Fibroblast of skin of scalp (primary cell): ENCODE data around the gene RNF166. TPM values are rescaled to one million over a fixed set of nuclear protein-coding genes. Genes with fewer than 3 reads are reported as not detected.

Experiments
- DNase-seq: peaks from one replicate; pipeline ENCODE4 v3.0.0-alpha.2; 2013
- polyA plus RNA-seq, 2 experiments: library from polyadenylated mRNA; unstranded; fragments of 120-200 nt; gene quantifications; one replicate each; pipeline ENCODE4 v1.2.1, GENCODE V29; 2013; ENCODE audit not compliant: insufficient read length in 2 of 2

Gene RNF166, protein sequence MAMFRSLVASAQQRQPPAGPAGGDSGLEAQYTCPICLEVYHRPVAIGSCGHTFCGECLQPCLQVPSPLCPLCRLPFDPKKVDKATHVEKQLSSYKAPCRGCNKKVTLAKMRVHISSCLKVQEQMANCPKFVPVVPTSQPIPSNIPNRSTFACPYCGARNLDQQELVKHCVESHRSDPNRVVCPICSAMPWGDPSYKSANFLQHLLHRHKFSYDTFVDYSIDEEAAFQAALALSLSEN
- 15.0 TPM for polyA plus RNA-seq (2013, experiment 1 of 2; ENCODE audit: insufficient read length)
- polyA plus RNA-seq (2013, experiment 2 of 2; ENCODE audit: insufficient read length) = 15.1 TPM

DNA sequence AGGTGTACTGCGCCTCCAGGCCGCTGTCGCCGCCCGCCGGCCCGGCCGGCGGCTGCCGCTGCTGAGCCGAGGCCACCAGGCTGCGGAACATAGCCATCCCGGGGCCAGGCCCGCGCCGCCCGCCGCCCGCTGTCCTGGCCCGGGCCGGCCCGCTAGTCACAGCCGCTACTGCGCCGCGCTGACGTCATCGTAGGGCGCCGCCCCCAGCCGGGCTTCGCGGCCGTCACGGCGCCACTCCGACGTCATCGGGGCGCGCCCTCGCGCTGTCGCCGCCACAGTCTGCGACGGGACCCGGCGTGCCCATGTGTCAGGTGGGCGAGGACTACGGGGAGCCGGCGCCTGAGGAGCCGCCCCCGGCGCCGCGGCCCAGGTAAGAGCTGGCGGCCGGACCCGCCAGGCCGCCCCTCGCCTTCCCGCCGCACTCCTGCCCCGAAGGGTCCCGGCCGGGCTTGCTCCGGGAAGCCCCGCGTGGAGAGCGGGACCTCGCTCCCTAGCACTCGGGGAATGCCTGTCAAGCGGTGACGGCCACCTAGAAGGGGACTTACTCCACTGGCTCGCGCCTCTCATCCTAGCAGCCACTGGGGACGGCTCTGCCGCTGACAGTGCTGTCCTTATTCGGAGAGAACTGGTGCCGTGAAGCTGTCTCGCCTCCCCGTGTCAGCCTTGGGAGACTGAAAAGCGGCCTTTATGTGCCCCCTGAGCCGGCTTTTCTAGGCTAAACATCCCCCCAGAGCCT, at the start of gene RNF166, which contains the start of gene CTU2:
RNF166 (minus strand) TSS at position 180 of the 736 bp plus-strand sequence; CDS start at position 97, 83 bp downstream.
CTU2 (plus strand) TSS at position 275 of the 736 bp plus-strand sequence; CDS start at position 303, 28 bp downstream.
- DNase-seq = peak; percentile 89

DNA sequence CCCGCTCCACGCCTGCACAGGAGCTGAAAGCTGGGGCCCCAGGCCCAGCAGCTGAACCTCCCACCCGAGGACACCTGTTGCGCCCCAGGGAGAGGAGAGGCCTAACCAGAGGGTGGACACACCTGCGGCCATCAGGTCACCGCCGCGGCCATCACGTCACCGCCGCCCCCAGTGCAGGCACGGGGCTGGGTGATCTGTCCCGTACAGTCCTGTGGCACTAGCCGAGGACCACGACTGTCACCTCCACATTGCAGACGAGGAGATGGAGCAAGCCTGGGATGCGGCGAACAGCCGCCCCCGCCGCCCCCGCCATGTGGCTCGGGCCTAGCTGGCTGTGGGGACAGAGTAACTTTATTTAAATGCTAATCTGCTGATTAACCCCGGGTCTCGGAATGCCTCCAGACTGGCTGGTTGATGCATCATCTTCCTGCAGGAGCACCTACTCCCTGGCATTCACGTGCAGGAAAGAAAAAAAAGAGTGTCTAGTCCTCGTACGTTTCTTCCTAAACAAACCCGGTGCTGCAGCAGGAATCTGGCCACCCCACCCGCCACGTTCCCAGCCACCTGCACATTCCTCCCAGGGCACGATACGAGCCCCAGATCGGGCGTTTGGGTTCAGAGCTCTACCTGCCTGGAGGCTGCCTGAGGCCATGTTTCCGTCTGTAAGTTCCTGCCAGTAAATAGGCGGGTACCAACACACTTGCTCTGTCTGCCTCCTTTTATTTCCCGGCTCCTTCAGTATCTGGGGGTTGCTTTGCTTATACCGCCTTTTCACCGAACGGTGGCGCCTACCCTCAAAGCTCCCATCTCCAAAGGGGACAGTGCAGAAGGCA, 48.9 kb upstream of the RNF166 start:
- DNase-seq = no peak

DNA sequence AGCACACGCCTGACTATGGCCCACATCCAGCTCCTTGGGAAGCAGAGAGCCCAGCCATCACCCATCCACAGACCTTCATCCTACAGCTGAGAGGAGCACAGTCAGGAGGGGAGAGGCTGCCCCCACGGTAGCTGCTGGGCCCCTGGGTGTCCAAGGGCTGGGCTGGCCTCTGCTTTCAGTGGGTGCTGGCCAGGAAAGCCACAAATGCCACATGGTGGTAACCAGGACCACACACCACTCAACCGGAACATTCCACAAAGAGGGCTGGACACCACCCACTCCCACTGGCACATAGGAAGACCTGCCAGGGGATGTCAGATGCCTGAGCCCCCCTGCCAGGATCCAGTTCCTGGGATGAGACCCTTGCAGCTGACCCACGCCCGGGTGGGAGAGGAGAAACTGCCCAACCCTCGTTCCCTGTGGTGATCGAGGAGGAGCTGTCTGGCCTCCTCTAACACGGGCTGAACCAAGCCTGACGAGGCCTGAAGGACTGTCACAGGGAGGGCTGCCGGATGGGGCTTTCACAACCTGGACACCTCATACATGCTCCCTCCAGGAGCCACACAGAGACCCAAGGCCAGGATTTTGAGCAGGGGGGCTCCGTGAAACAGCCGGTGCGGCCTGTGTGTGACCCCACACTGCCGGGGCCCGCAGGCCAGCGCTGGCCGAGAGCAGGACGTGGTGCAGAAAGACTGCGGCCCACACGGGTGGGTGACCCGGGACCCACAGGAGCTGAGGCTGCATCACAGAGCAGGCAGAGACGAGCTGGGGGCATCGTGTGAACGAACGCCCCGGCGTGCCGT, 48.1 kb upstream of the RNF166 start:
- no peak for DNase-seq

DNA sequence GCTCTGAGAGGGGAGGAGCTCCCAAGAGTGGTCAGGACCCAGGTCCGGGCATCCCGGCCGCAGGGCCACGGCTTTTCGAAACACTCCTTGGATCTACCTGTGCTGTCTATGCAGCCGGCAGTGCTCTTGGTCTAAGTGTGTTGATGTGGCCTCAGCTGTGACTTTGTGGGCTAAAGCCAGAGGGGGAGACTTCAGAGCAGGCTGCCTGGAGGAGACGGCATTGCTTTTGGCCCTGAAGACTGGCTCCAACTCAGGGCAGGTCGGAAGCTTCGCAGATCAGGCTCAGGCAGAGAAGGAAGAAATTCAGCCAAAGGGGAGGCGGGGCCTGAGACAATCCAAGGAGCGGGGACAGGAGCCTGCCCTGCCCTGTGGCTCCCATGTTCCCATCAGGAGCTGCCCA, 47.4 kb upstream of the RNF166 start:
- DNase-seq = no peak

DNA sequence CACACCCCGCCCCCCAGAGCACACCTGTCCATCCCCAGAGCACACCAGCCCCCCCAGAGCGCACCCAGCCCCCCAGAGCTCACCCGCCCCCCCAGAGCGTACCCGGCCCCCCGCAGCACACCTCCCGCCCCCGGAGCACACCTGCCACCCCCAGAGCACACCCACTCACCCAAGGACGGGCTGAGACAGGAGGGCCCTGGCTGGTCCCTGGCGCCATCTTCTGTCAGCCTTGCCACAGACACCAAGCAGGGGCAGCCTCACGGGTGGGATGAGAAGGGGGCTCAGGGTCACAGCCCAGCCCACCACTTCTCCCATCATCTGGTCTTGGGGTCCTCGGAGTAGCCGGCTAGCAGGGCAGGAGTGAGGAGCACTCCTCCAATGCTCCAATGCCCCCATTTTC, 47.0 kb upstream of the RNF166 start:
- no peak for DNase-seq

DNA sequence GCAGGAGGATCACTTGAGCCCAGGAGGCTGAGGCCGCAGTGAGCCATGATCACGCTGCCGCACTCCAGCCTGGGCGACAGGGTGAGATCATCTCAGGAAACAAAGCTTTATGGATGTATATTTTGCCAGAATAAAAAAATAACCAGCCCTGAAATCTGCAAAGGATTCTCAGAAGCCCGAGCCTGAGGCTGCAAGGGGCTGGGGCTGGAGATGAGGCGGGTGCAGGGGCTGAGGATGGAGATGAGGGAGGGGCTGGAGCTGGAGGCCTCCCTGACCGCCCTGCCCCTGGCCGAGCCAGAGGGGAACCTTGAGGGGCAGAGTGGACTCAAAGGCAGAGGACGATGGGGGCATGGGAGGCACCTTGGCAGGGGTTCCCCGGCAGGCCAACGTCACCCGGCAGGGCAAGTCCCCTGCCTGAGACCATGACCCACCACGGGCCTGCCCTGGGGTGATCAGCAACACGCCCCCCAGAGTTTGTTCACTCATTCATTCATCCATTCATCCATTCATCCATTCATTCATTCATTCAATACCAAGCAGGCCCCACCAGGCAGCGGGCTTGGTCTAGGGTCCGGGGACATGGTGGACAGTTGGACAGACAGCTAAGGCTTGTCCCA, 46.3 kb upstream of the RNF166 start:
- DNase-seq = no peak

DNA sequence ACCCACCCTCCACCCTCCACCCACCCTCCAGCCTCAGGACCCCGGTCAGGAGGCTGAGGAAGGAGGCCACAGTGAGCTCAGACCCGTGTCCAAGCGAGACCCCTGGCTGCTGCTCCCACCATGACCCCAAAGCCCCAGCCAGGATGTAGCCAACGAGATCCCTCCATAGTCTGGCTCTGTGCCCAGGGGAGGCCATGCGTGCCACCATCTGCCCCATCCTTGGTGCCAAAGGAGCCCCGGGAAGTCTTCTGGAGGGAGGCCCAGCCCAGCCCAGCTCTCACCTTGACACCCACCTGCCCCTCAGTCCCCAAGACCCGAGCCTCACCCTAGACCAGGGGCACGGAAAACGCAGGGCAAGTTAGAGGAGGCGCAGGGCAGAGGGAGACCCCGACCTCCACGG, 44.6 kb upstream of the RNF166 start:
- DNase-seq = no peak

DNA sequence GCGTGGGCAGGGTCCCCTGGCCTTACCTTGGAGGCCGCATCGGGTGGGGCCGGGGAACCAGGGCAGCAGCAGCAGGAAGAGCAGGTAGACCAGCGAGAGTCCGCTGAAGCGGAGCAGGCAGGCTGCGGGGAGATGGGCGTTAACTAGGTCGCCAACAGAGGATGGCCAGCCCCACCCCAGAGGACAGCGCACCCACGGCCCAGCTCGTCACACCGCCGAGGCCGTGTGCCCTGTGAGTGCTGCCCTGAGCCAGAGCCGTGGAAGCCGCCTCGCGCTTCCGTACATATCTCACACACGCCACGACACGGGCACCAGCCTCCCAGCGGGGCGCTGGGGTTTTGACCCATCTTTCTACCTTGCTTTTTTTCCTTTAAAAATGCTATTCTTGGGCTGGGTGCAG, 43.1 kb upstream of the RNF166 start:
- no peak for DNase-seq

DNA sequence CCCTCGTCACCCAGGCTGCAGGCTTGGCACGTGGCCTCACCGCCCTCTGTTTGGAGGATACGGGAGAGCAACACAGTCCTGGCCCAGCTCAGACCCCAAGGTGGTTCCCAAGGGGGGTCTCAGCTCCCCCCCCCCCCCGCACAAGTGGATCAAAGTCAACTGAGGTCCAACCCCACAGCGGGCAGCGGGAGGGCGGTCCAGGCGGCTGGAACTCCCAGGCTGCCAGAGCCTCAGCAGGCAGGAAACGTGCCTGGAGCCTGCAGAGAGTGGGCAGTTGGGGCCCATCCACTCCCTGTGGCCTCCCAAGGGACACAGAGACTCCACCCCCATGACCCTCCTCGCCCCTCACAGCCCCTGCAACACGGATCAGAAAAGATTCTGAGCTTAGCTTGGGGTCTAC, 42.2 kb upstream of the RNF166 start:
- DNase-seq = no peak

DNA sequence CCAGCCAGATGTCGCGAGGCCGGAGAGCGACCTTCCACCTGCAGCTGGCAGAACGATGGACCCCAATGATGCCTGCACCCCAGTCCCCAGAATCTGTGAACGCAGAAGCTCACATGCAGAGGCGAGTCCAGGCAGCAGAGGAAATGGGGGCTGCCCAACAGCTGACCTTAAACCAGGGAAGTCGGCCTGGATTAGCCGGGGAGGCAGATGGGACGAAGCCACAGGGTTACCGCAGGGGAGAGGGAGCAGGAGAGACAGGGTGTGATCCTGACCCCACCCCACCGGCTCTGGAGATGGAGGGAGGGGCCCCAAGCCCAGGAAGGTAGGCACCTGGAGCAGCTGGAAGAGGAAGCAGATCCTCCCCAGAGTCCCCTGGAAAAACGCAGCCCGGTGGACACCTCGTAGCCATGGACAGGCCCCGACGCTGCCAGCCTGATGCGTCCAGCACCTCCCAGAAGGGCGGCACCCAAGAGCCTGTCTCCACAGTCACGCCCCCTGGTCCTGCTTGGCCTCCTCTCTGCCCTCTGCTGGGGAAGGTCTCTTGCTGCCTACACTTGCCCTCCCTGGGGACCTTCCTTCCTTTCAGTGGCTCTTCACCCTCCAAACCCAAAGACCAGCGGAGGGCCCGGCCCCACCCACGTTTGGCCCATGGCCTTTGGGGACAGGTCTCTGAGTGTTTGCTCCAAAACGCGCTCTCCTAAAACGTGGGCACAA, 41.5 kb upstream of the RNF166 start:
- peak; percentile 29 for DNase-seq

DNA sequence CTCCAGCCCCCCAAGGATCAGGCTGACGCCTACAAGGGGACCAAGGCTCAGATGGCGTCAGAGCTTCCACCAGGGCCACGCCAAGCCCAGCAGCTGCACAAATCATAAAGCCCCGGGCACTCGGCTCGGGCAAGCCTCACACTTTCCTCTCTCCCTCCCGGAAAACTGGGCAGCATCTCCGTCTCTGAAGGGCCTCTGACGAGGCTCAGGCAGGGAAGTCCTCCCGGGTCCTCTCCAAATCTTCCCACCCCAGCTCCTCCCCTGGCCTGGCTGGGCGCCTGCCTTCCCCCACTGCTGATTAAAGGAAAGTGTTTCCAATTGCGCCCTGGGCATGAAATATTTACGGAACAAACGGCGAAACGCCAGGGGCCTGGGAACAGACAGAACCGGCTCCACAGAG, 40.3 kb upstream of the RNF166 start:
- DNase-seq = no peak

DNA sequence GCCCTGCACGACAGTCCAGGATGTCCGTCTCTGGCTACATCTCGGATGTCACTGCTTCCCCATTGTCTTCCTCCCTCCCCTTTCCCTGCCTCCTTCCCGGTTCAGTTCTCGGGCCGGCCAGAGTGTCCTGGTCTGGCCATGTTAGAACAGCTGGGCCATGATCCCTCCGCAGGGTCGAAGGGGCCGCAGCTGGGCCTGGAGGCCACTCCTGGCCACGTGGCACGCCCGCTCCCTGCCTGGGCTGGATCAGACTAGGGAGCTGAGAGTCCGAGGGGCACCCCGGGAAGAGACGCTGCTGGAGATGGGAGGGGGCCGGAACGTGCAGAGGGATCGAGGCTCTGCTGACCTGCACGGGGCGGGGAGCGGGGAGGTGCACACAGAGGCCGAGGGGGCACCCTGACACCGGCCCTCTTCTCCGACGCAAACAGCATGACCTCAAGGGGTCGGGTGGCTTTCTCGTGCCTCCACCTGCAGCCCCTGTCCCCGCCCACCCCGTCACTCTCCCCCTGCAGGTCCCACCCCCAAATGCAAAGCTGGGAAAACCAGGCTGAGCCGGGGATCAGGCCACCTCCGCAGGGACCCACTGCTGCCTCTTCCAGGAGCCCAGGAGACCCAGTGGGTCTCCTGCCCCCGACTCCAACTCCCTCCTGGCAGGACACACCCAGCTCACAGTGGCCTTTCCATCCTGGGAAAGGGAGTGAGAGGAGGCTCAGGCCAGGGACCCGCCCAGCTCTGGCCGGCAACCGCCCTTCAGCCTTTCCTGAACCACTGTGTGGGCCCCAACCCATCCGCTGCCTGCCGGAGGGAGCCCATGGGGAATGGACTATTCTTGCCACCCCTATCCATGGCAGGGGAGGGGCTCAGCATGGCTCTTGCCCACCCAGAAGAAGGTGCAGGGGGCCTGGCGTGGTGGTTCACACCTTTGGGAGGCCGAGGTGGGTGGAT, 38.6 kb upstream of the RNF166 start:
- no peak for DNase-seq

DNA sequence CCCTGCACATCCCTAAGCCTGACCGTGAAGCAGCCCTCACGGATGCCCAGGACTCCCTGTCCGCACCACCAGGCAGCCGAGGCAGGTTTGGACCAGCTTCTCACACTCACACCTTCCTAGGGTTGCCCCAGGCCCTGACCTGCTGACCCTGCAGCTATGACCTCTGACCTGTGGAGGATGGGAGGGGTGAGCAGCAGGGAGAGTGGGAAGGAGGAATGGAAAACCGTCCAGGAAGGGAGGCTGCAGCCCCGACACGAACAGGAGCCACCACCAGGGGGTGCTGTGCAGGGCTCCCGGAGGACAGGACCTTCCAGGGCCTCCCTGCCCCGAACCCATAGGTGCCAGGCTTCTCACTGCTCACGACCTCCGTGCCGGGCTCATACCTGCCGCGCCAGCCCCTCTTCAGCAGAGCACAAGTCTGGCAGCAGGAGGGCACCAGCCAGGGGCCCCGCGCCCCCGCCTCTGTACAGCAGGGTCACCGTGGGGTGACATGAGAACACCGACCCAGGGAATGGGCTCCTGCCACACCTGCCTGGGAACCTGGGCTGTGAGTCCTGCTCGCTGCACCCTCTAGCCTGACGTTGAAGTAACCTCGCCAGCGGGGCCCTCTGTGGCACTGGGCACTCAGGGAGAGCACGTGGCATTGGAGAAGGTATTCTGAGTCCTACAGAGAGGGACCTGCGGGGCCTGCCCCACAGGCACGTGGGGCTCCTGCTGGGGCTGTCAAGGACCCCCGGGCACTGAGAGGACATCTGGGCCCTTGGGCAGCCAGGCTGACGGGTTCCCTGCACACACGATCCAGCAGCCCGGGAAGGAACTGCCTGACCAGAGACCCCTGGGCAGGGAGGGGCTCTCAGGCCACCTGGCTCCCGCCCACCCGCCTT, 37.7 kb upstream of the RNF166 start:
- peak; percentile 66 for DNase-seq

DNA sequence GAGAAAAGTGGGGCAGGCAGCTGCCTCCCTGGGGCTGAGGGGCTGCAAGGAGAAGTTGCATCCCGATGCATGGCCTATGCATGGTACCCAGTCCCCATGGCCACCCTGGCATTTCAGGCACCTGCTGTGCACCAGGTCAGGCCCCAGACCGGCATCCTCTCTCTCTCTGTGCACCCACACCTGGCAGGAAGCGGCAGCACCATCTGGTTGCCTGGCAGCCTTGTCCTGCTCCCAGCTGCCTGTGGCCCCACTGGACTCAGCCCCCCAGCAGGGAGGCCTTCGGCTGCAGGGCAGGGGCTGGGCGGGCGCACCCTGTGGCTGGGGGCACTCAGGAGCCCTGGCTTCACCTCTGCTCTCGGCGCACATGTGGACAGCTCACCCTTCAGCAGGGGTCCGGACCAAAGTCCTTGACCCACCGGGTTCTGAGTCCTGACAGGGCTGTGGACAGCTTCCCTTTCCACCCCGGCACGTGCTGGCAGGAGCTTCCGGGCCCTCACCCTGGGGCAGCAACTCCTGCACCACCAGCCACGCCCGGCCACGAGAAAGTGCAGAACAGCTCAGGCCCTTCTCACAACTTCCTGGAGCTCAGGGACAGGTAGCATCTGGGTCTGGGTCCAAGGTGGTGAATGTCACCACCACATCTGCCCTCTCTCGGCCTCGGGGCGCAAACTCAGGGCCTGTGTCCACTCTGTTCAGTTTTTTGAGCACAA, 36.8 kb upstream of the RNF166 start:
- no peak for DNase-seq

DNA sequence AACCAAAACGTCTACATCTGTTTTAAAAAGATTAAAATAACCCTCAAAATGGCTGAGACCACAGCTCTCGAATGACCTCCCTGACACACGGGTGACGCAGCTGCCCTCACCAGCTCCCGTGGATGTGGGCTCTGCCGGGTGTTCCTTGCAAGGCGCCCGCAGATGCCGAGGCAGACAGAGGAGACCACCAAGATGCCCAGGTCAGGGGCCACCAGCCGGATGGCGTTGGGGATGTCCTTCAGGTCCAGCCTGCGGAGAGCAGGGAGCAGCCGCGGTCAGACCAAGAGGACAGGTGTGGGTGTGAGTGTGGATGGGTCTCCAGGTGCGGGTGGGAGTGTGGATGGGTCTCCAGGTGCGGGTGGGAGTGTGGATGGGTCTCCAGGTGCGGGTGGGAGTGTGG, 35.2 kb upstream of the RNF166 start:
- DNase-seq = no peak

DNA sequence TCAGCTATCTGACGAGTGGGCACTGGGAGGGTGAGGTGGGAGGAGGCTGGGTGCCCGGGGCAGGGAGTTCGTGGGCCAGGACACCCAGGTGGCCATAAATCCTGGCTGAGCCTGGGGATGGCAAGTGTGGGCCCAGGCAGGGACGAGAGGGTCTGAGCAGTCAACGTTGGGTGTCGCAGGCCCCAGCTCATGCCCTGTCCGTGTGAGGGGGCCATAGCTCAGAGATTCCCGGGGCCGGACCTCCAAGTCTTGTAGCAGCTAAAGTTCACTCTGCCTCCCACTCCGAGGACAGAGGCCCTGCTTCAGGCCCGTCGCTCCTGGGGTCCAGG, 34.5 kb upstream of the RNF166 start:
- no peak for DNase-seq

DNA sequence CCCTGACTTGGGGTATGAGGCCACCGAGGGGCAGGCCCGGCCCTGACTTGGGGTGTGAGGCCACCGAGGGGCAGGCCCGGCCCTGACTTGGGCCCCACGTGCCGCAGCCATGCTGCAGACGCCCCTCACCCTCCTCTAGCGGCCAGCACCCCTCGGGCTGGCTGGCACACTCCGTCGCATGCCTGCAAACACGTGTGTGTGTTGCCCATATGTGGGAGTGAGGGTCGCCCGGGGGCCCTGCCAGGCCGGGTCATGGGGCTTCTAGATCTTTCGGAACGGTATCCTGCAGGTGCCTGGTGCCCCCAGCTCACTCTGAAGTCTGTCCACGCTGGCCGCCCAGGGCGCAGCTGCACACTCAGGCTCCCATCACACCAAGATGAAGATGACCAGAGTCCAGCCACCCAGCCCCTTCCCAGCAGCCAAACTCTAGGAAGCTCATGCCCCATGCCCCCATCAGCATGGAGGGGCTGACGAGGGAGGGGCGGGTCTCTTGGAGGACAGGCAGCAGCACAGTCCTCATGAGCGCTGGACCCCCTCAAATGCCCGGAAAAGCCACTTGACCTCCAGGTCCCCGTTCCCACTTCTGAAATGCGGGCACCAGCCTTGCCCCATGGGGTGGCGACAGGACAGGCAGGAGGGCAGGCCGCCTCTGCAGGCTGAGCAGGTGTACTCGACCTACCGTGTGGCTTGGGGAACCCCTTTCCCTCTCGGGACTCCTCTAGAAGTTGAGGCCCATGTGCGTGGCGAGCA, 33.9 kb upstream of the RNF166 start:
- DNase-seq = no peak
